Immature natural killer cell (primary cell): ENCODE results near the gene SLC9C1. TPM values are rescaled to one million over a fixed set of nuclear protein-coding genes. Genes with fewer than 3 reads are reported as not detected.

Experiments used
- DNase-seq, 3 donors: peaks; one replicate each; pipeline ENCODE4 v3.0.0; 2022; ENCODE audit warnings: mixed read lengths in 1 of 3
- H3K27ac Mint-ChIP-seq, 6 donors: one replicate each; pipeline ENCODE4 v1.8.0; 2020; ENCODE audit warnings: mixed read lengths in 6 of 6, mild to moderate bottlenecking in 5 of 6, inconsistent platforms in 4 of 6, moderate library complexity in 3 of 6
- H3K27me3 Mint-ChIP-seq, 3 donors: one replicate each; pipeline ENCODE4 v1.8.0; 2020 to 2021; ENCODE audit warnings: low read depth in 3 of 3, mild to moderate bottlenecking in 3 of 3, mixed read lengths in 3 of 3, moderate library complexity in 3 of 3, inconsistent platforms in 1 of 3
- H3K36me3 Mint-ChIP-seq, 3 donors: one replicate each; pipeline ENCODE4 v1.8.0; 2020; ENCODE audit warnings: mixed read lengths in 3 of 3, inconsistent platforms in 2 of 3, mild to moderate bottlenecking in 2 of 3
- H3K4me1 Mint-ChIP-seq, 2 donors: one replicate each; pipeline ENCODE4 v1.8.0; 2020; ENCODE audit warnings: inconsistent platforms in 2 of 2, mild to moderate bottlenecking in 2 of 2, mixed read lengths in 2 of 2, moderate library complexity in 1 of 2
- H3K4me3 Mint-ChIP-seq, 5 donors: one replicate each; pipeline ENCODE4 v1.8.0; 2020; ENCODE audit warnings: mild to moderate bottlenecking in 5 of 5, mixed read lengths in 5 of 5, inconsistent platforms in 3 of 5, moderate library complexity in 3 of 5
- H3K9me3 Mint-ChIP-seq, 6 donors: one replicate each; pipeline ENCODE4 v1.8.0; 2020; ENCODE audit warnings: mild to moderate bottlenecking in 6 of 6, mixed read lengths in 6 of 6, inconsistent platforms in 4 of 6, moderate library complexity in 3 of 6
- polyA plus RNA-seq, 3 donors: library from polyadenylated mRNA; unstranded; fragments of 300-500 nt; fragmentation: Illumina TruSeq; gene quantifications; one replicate each; pipeline ENCODE4 v1.2.3, GENCODE V29; 2021

The SLC9C1 gene
- polyA plus RNA-seq, 3 donors from 2014 or later: not detected

GRCh38 chr3:112321867-112322652, 28.0 kb upstream of the SLC9C1 start:
- no peaks in the 10 kb centered on the region for H3K36me3 Mint-ChIP-seq

DNA sequence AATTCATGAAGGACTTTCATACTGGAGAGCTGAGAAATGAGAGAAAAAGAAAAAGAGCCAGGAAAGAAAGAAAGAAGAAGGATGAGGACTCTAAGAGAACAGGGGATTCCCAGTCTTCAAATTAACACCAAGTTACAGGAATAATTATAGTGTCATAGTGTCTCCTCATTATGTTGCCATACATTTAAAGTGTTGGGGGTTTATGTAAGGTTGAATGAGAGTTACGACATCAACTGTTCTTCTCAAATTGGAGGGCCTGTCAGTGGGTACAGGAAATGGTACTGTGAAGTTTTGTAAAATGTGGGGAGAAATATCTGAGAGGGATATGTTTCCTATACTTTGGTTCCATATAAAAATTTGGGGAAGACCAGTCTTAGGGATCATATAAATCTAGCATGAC, 26.7 kb upstream of the SLC9C1 start:
- Mint-ChIP-seq H3K36me3 (no peaks in the 10 kb centered on the region), H3K27ac (no peak overlapping the region), H3K27me3 (no peaks in the 10 kb centered on the region), H3K4me3 (no peak overlapping the region), H3K9me3 (no peaks in the 10 kb centered on the region), H3K4me1 (no peaks in the 10 kb centered on the region)
- no peak for DNase-seq

More at GRCh38 chr3:112321867-112322652, 28.0 kb upstream of the SLC9C1 start:
- Mint-ChIP-seq H3K27me3 (no peaks in the 10 kb centered on the region), H3K4me1 (no peaks in the 10 kb centered on the region), H3K4me3 (no peak overlapping the region), H3K27ac (no peak overlapping the region), H3K9me3 (no peaks in the 10 kb centered on the region)
- no peak for DNase-seq

DNA sequence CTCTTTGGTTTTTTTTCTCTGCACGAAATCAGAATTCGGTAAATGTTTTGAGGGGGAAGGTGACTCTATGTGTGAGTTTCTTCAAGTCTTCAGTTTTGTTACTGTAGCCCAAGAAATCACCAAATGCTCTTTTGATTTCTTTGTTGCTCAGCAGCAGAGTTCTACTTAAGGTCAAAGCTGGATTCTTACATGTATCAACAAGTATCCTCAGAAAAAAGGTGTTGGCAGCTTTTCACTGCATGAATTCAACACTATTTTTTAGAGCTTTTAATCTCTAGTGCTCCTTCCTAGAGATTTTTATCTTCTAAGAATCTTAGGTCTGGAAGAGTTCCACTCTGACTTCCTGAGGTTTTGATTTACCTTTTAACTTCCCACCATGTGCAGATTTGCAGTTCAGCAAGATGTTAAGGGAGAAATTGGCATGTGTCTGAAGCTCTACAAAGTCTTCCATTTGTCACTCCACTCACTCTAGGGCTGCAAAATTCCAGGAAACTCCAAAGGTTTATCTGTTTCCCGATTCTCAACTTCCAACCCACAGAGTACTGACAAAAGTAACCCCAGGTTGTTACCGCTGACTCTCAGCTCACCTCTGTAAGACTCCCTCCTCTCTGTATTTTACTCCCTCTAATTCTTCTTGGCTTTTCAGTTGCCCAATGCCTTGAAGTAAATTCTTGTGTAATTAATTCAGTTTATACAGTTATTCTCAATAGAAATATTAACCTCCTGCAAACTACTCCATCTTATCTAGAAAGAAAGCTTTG, 25.7 kb upstream of the SLC9C1 start:
- Mint-ChIP-seq H3K9me3 (peaks cover 0 to 2% (median 0%) of the 10 kb centered on the region in 6 donors), H3K4me1 (no peaks in the 10 kb centered on the region), H3K27ac (no peak overlapping the region), H3K4me3 (no peak overlapping the region), H3K36me3 (no peaks in the 10 kb centered on the region), H3K27me3 (no peaks in the 10 kb centered on the region)
- no peak for DNase-seq

DNA sequence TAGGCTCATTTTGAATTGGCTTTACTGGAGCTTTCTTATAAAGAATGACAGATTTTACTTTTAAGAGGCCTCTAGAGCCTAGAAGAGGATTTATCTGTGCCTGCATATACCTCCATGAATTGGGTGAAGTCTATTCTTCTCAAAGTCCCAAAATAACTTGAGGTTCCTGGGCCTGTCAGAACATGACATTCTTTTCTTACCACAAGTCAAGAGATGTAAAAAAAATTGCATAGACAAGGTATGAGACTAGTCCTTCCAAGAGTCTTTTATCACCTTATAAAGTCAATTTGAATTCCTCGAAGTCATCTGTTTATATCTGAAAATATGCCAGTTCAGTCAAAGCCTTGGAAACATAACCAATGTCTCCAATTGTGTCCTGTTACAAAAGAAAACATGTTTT, 21.8 kb upstream of the SLC9C1 start:
- Mint-ChIP-seq H3K27ac (no peak overlapping the region), H3K27me3 (peaks cover 0 to 3% (median 0%) of the 10 kb centered on the region in 3 donors), H3K4me3 (no peak overlapping the region), H3K36me3 (no peaks in the 10 kb centered on the region), H3K4me1 (no peaks in the 10 kb centered on the region), H3K9me3 (peaks cover 0 to 2% (median 0%) of the 10 kb centered on the region in 6 donors)
- no peak for DNase-seq

DNA sequence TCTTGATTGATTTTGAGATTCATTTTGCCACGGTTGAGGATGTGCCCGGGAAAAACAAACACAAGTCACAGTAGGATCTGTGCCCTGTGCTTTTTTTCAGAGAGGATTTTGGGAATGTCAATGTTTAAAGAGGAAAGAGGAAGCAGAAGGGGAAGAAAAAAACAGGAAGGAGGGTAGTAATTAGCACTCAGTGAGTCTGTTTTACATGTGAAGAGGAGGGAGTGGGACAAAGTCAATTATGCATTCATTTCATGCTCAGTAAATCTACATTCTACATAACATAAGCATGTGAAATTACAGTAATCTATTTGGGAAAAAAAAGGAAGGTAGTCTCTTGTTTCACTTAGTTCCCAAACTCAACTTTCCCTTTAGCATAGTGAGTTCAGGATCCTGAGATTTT, 20.6 kb upstream of the SLC9C1 start:
- no peak for DNase-seq
- no peak overlapping the region for H3K4me3 Mint-ChIP-seq
- H3K36me3 Mint-ChIP-seq: no peaks in the 10 kb centered on the region
- peaks cover 0 to 5% (median 0%) of the 10 kb centered on the region in 3 donors for H3K27me3 Mint-ChIP-seq
- H3K27ac Mint-ChIP-seq: no peak overlapping the region
- peaks cover 0 to 2% (median 0%) of the 10 kb centered on the region in 6 donors for H3K9me3 Mint-ChIP-seq
- H3K4me1 Mint-ChIP-seq: no peaks in the 10 kb centered on the region

GRCh38 chr3:112308151-112308911, 14.3 kb upstream of the SLC9C1 start:
- DNase-seq: no peak
- Mint-ChIP-seq H3K4me3 (no peak overlapping the region), H3K9me3 (peaks cover 0 to 2% (median 0%) of the 10 kb centered on the region in 6 donors)

DNA sequence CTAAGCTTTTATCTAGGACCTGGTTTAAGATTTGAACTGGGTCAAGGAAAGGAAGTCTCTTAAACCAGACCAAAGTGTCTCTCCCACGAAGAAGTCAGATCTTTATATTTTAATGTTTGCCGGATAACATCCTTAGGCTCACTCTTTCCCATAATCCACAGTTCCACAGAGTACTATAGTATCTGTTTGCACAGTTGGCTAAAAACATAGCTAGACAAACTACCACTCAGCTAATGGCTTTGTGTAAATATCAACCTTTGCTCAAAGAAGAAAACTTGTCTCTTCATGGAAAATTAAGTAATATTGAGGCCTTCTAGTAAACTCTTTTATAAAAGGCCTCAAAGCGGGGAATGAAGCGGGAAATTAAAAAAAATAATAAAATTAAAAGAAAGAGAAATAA, 13.5 kb upstream of the SLC9C1 start:
- no peaks in the 10 kb centered on the region for H3K4me1 Mint-ChIP-seq
- peaks cover 0 to 1% (median 0%) of the 10 kb centered on the region in 3 donors for H3K27me3 Mint-ChIP-seq
- H3K27ac Mint-ChIP-seq: no peak overlapping the region
- H3K36me3 Mint-ChIP-seq: no peaks in the 10 kb centered on the region
- no peak overlapping the region for H3K4me3 Mint-ChIP-seq
- no peak for DNase-seq
- peaks cover 0 to 2% (median 0%) of the 10 kb centered on the region in 6 donors for H3K9me3 Mint-ChIP-seq

More at GRCh38 chr3:112308151-112308911, 14.3 kb upstream of the SLC9C1 start:
- no peaks in the 10 kb centered on the region for H3K4me1 Mint-ChIP-seq
- peaks cover 0 to 3% (median 0%) of the 10 kb centered on the region in 3 donors for H3K27me3 Mint-ChIP-seq
- H3K36me3 Mint-ChIP-seq: no peaks in the 10 kb centered on the region
- no peak overlapping the region for H3K27ac Mint-ChIP-seq

- Mint-ChIP-seq H3K4me1 (no peaks in the 10 kb centered on the region), H3K4me3 (no peak overlapping the region), H3K9me3 (peaks cover 0 to 2% (median 0%) of the 10 kb centered on the region in 6 donors), H3K36me3 (no peaks in the 10 kb centered on the region), H3K27ac (no peak overlapping the region), H3K27me3 (peaks cover 0 to 1% (median 0%) of the 10 kb centered on the region in 3 donors)
- no peak for DNase-seq
Observed at GRCh38 chr3:112306825-112307224, 12.8 kb upstream of the SLC9C1 start.

DNA sequence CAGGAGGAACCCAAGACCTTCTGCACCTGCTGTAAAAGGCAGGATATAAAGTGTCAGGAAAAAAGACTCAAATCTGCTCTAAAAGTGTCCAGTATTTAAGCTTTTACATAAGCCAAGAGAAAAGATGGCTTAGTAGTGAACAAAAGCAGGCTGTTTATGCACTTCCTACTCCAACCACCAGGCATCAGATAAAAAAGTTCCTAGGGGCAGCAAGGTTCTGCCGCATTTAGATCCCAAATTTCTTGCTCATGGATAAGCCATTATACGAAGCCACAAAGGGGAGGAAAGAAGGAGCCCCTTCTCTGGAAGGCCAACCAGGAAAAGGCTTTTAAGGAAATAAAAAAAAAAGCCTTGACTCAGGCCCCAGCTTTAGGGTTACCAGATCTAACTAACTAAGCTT, 10.6 kb upstream of the SLC9C1 start:
- Mint-ChIP-seq H3K27me3 (peaks cover 0 to 1% (median 0%) of the 10 kb centered on the region in 3 donors), H3K4me1 (no peaks in the 10 kb centered on the region), H3K4me3 (no peak overlapping the region), H3K36me3 (no peaks in the 10 kb centered on the region), H3K9me3 (peaks cover 0 to 2% (median 0%) of the 10 kb centered on the region in 6 donors), H3K27ac (no peak overlapping the region)
- DNase-seq: no peak

- H3K9me3 Mint-ChIP-seq: peaks cover 0 to 2% (median 0%) of the 10 kb centered on the region in 6 donors
- no peak overlapping the region for H3K4me3 Mint-ChIP-seq
- peak; percentile 15 to 32 (median 20) for DNase-seq
- no peaks in the 10 kb centered on the region for H3K36me3 Mint-ChIP-seq
- H3K27ac Mint-ChIP-seq: no peak overlapping the region
- peaks cover 0 to 1% of the 10 kb centered on the region in 2 donors for H3K4me1 Mint-ChIP-seq
- peaks cover 0 to 1% (median 0%) of the 10 kb centered on the region in 3 donors for H3K27me3 Mint-ChIP-seq
Observed at GRCh38 chr3:112303764-112304325, 9.8 kb upstream of the SLC9C1 start.

- no peak overlapping the region for H3K27ac Mint-ChIP-seq
- no peaks in the 10 kb centered on the region for H3K36me3 Mint-ChIP-seq
- peaks cover 0 to 3% (median 1%) of the 10 kb centered on the region in 3 donors for H3K27me3 Mint-ChIP-seq
- H3K9me3 Mint-ChIP-seq: peaks cover 0 to 2% (median 0%) of the 10 kb centered on the region in 6 donors
- H3K4me1 Mint-ChIP-seq: peaks cover 7 to 8% of the 10 kb centered on the region in 2 donors
- no peak overlapping the region for H3K4me3 Mint-ChIP-seq
- DNase-seq: peak in 1 of 3 donors; percentile 2
Observed at GRCh38 chr3:112302881-112303763, 9.1 kb upstream of the SLC9C1 start.

GRCh38 chr3:112302150-112302830, 8.3 kb upstream of the SLC9C1 start:
- Mint-ChIP-seq H3K4me1 (peaks cover 15 to 17% of the 10 kb centered on the region in 2 donors), H3K9me3 (peaks cover 0 to 2% (median 0%) of the 10 kb centered on the region in 6 donors), H3K27ac (no peak overlapping the region), H3K36me3 (no peaks in the 10 kb centered on the region), H3K4me3 (no peak overlapping the region), H3K27me3 (peaks cover 0 to 3% (median 1%) of the 10 kb centered on the region in 3 donors)
- DNase-seq: no peak
